OCI-LY7 (cell line): Measurements from ENCODE around the gene FBLN1. TPM values are rescaled to one million over a fixed set of nuclear protein-coding genes. Genes with fewer than 3 reads are reported as not detected.

Experiments used
- BruUV-seq: library from RNA; stranded (reverse); fragments of 400-500 nt; replicated peaks from 2 replicates; lab custom pipeline; 2021; lab: Mats Ljungman, UMichigan
- CTCF ChIA-PET: fragments of 300-600 bp; sonication (Branson Sonifier 250); formaldehyde crosslinking; loops from one replicate; lab custom pipeline; 2022; ENCODE audit warnings: antibody characterized with exemption; ENCODE audit not compliant: unreplicated experiment; lab: Charles Lee
- POLR2A ChIA-PET: fragments of 300-600 bp; sonication (Branson Sonifier 250); formaldehyde crosslinking; loops from one replicate; lab custom pipeline; 2022; ENCODE audit warnings: antibody characterized with exemption; lab: Charles Lee
- DNase-seq: peaks from one replicate; pipeline ENCODE4 v3.0.0-alpha.2; 2015; ENCODE audit warnings: low spot score
- H2AFZ ChIP-seq: fragments of 200-600 bp; sonication (generic), shearing (Covaris generic); 2 replicates; pipeline ENCODE4 v1.6.1; 2014; ENCODE audit warnings: mild to moderate bottlenecking, antibody characterized with exemption, low read length, moderate library complexity
- H3K27ac ChIP-seq: fragments of 200-600 bp; sonication (generic); 2 replicates; pipeline ENCODE4 v1.5.1; 2014; ENCODE audit warnings: mixed run types, low read depth, mild to moderate bottlenecking, moderate library complexity, low read length, inconsistent platforms; ENCODE audit not compliant: poor library complexity, severe bottlenecking
- H3K36me3 ChIP-seq: fragments of 200-600 bp; sonication (generic); 2 replicates; pipeline ENCODE4 v1.6.1; 2014; ENCODE audit warnings: mild to moderate bottlenecking, antibody characterized with exemption, low read length, moderate library complexity, mixed read lengths; ENCODE audit not compliant: insufficient read depth
- H3K4me1 ChIP-seq: fragments of 200-600 bp; sonication (generic); 2 replicates; pipeline ENCODE4 v1.5.1; 2014; ENCODE audit warnings: mild to moderate bottlenecking, low read length; ENCODE audit not compliant: insufficient read depth, poor library complexity, severe bottlenecking
- H3K4me2 ChIP-seq: fragments of 200-600 bp; sonication (generic); 2 replicates; pipeline ENCODE4 v1.6.1; 2014; ENCODE audit warnings: mild to moderate bottlenecking, low read length
- H3K4me3 ChIP-seq: fragments of 200-600 bp; sonication (generic); 2 replicates; pipeline ENCODE4 v1.5.1; 2014; ENCODE audit warnings: mild to moderate bottlenecking, low read depth, low read length; ENCODE audit not compliant: poor library complexity, severe bottlenecking
- H3K79me2 ChIP-seq: fragments of 200-600 bp; sonication (generic); 2 replicates; pipeline ENCODE4 v1.6.1; 2016; ENCODE audit warnings: low read depth, mild to moderate bottlenecking, low read length, moderate library complexity, mixed read lengths; ENCODE audit not compliant: insufficient read depth
- H3K9me2 ChIP-seq: fragments of 200-600 bp; sonication (generic); 2 replicates; pipeline ENCODE4 v1.6.1; 2016; ENCODE audit warnings: mild to moderate bottlenecking, low read length, mixed read lengths; ENCODE audit not compliant: insufficient read depth
- H3K9me3 ChIP-seq: fragments of 200-600 bp; sonication (generic); 2 replicates; pipeline ENCODE4 v1.6.1; 2014; ENCODE audit warnings: mild to moderate bottlenecking, mixed run types, low read length, mixed read lengths
- H4K20me1 ChIP-seq: fragments of 200-600 bp; sonication (generic); 2 replicates; pipeline ENCODE4 v1.6.1; 2014; ENCODE audit warnings: mild to moderate bottlenecking, antibody characterized with exemption, low read length, moderate library complexity, mixed read lengths; ENCODE audit not compliant: insufficient read depth
- EZH2phosphoT487 ChIP-seq: fragments of 200-600 bp; sonication (generic); IDR thresholded peaks from 2 replicates; pipeline ENCODE4 v1.6.1; 2018; ENCODE audit warnings: low read depth, borderline replicate concordance, mild to moderate bottlenecking, mixed run types, antibody characterized with exemption, low read length, moderate library complexity, mixed read lengths
- intact Hi-C: fragments of 100-400 bp; cut with micrococcal nuclease; formaldehyde crosslinking; loops from one replicate; pipeline ENCODE4 v1.10.0; 2022; ENCODE audit not compliant: unreplicated experiment
- total RNA-seq, 2 experiments: library from RNA; depleted of rRNA in 1 of 2; stranded (reverse); fragments of >200 nt in 1 of 2; shearing (Covaris generic) in 1 of 2; gene quantifications; 2 replicates each; pipeline ENCODE4 v1.2.3, GENCODE V29; 2014 to 2022
- TF ChIP-seq, protein P1 (sequence below): fragments of 200-600 bp; sonication (generic); conservative IDR thresholded peaks from 2 replicates; pipeline ENCODE4 v1.5.1; 2014; ENCODE audit warnings: mild to moderate bottlenecking, antibody characterized with exemption, low read length, moderate library complexity, mixed read lengths

Gene FBLN1
- total RNA-seq, 2 experiments from 2014 or later = not detected

DNA sequence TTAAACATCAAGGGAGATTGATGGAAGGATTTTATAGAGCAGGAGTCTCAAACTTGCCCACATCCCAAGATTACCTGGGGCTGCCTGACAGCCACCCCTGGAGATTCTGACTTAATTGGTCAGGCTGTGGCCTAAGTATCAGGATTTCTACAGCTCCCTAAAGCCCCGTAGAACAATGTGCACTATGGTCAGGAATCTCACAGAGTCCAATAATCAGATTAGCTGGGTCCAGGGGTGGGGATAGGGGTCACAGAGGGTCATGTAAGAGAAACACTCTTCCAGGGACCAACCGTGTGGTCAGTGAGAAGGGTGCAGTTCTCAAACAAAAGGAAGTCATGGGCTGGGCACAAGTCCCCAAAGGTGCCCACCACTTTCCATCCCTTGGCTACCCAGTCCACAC, 20.5 kb upstream of the FBLN1 start:
- Histone ChIP-seq H3K27ac (no peak overlapping the region), H3K4me3 (no peak overlapping the region), H2AFZ (no peak overlapping the region), H3K4me2 (no peak overlapping the region), H3K9me3 (no peaks in the 10 kb centered on the region), H3K4me1 (no peaks in the 10 kb centered on the region), H3K9me2 (no peaks in the 10 kb centered on the region), H3K36me3 (no peaks in the 10 kb centered on the region), H4K20me1 (no peaks in the 10 kb centered on the region), H3K79me2 (no peaks in the 10 kb centered on the region)
- TF ChIP-seq, protein P1, sequence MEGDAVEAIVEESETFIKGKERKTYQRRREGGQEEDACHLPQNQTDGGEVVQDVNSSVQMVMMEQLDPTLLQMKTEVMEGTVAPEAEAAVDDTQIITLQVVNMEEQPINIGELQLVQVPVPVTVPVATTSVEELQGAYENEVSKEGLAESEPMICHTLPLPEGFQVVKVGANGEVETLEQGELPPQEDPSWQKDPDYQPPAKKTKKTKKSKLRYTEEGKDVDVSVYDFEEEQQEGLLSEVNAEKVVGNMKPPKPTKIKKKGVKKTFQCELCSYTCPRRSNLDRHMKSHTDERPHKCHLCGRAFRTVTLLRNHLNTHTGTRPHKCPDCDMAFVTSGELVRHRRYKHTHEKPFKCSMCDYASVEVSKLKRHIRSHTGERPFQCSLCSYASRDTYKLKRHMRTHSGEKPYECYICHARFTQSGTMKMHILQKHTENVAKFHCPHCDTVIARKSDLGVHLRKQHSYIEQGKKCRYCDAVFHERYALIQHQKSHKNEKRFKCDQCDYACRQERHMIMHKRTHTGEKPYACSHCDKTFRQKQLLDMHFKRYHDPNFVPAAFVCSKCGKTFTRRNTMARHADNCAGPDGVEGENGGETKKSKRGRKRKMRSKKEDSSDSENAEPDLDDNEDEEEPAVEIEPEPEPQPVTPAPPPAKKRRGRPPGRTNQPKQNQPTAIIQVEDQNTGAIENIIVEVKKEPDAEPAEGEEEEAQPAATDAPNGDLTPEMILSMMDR = no peak
- TF ChIP-seq EZH2phosphoT487 = no peak
- intact Hi-C loops = no loop called here
- DNase-seq = no peak
- ChIA-PET CTCF (no interaction called here), POLR2A (no interaction called here)
- no TSS peak for BruUV-seq

DNA sequence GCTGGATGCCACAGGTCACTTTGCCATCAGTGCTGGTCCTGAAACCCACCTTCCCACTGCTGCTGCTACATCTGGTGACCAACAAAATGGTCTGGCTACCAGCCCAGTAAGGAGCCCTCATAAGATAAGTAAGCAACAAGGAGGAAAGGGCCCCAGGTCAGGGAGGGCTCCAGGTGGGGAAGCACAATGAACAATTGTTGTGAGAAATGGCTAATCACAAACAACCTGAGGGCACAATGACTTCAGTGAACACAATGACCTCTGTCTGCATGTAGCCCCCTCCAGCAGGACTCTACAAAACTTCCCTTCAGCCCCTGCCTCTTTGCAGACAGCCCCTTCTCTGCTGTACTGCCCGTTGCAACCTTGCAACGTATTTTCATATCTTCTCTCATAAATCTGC, 19.4 kb upstream of the FBLN1 start:
- ChIA-PET POLR2A (no interaction called here), CTCF (no interaction called here)
- BruUV-seq = no TSS peak

DNA sequence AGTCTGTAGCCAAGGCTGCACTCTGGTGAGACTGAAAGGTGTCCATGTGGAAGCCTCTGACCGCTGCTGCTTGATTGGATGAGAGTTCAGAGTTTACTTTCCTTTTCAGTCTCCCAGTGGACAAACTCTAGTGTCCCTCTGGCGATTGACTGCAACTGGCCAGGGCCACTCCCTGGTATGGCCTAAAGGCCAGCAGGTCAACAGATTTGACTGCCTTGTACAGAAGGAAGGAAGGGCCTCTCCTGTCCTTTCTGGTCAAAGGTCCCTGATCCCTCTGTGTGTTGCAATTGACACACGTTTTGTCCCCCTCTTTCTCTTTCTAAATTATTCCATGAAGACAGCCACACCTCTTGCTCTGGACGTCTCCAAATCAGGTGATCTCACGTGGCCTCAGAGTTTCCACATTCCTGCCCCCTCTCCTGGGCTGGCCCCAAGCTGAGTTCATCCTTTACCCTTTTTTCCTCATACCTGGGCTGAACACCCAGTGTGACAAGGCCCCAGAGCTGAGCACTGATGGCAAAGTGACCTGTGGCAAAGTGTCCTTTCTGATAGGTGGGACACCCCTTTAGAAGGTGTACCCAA, 18.7 kb upstream of the FBLN1 start:
- H3K36me3 ChIP-seq = no peaks in the 10 kb centered on the region
- H3K9me2 ChIP-seq = no peaks in the 10 kb centered on the region
- no peaks in the 10 kb centered on the region for H3K79me2 ChIP-seq
- ChIA-PET CTCF (no interaction called here), POLR2A (no interaction called here)
- H2AFZ ChIP-seq = no peak overlapping the region
- no peak overlapping the region for H3K27ac ChIP-seq
- no peak for DNase-seq
- TF ChIP-seq EZH2phosphoT487 = no peak
- TF ChIP-seq, protein P1 = no peak
- H3K4me2 ChIP-seq = no peak overlapping the region
- no peaks in the 10 kb centered on the region for H3K4me1 ChIP-seq
- no peaks in the 10 kb centered on the region for H3K9me3 ChIP-seq
- intact Hi-C loops = no loop called here
- no TSS peak for BruUV-seq
- H3K4me3 ChIP-seq = no peak overlapping the region
- H4K20me1 ChIP-seq = no peaks in the 10 kb centered on the region

More for the DNA sequence above, 19.4 kb upstream of the FBLN1 start:
- Histone ChIP-seq H3K36me3 (no peaks in the 10 kb centered on the region), H3K9me3 (no peaks in the 10 kb centered on the region), H3K27ac (no peak overlapping the region), H4K20me1 (no peaks in the 10 kb centered on the region), H3K4me3 (no peak overlapping the region), H3K4me1 (no peaks in the 10 kb centered on the region), H3K4me2 (no peak overlapping the region), H2AFZ (no peak overlapping the region), H3K79me2 (no peaks in the 10 kb centered on the region), H3K9me2 (no peaks in the 10 kb centered on the region)
- TF ChIP-seq, protein P1 = no peak
- no peak for TF ChIP-seq EZH2phosphoT487
- no peak for DNase-seq
- intact Hi-C loops = no loop called here
